GM20431 (cell line): Measurements from ENCODE around the gene PDIK1L.

Source experiments
- in situ Hi-C: fragments of 300-500 bp; cut with MseI, MboI; formaldehyde crosslinking; loops from one replicate; pipeline ENCODE4 v1.15.0; 2020; ENCODE audit warnings: low sequenced_read_pairs; ENCODE audit not compliant: unreplicated experiment

Gene PDIK1L

DNA sequence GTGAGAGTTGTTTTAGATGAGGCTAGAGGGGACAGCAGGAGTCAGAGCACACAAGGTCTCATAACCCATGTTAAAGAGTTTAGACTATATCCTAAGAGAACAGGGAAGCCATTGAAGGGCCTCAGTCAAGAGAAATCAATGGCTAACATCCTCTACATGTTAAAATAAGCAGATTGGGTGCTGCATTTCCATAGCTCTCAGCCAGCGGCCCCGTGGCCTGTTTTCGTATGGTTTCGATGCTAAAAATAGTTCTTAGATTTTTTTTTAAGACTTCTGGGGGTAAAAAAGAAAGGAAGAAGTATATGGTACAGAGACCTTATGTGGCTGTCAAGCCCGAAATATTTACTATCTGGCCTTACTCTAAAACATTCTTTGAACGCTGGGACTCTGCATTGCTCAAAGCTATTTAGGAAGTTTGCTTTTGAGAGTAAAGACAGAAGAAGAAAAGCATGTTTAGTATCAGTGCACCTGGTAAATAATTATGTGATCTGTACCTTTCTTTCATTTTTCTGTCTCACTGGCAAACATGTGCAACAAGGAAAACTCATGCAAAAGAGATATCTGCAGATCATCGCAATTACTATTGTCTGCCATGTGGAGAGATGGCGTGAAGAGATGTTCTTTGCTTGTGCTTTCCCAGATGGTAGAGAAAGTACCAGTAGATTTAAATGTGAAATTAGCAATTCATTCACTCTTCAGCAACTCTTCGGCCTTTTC, 8.4 kb downstream of the PDIK1L start:
- in situ Hi-C loops, result no loop called here

DNA sequence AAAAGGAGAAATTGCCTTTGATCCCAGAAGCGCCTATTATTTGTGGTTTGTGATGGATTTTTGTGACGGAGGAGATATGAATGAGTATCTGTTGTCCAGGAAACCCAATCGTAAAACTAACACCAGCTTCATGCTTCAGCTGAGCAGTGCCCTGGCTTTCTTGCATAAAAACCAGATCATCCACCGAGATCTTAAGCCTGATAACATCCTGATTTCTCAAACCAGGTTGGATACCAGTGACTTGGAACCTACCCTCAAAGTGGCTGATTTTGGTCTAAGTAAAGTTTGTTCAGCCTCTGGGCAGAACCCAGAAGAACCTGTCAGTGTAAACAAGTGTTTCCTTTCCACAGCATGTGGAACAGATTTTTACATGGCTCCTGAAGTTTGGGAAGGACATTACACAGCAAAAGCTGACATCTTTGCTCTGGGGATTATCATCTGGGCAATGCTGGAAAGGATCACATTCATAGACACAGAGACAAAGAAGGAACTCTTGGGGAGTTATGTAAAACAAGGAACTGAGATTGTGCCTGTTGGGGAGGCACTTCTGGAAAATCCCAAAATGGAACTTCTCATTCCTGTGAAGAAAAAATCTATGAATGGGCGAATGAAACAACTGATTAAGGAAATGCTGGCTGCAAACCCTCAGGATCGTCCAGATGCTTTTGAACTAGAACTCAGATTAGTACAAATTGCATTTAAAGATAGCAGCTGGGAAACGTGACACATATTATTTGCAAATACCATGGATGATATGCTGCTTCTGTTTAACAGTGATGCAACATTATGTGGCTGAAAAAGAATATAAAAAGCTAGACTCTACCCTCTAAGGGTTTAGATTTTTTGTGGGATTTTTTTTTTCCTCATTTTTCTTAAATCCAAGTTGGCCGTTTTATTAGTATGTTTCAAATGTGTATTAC, 10.5 kb downstream of the PDIK1L start:
- in situ Hi-C loops, result no loop called here

GRCh38 chr1:26122988-26123973, 11.7 kb downstream of the PDIK1L start:
- in situ Hi-C loops, result no loop called here

DNA sequence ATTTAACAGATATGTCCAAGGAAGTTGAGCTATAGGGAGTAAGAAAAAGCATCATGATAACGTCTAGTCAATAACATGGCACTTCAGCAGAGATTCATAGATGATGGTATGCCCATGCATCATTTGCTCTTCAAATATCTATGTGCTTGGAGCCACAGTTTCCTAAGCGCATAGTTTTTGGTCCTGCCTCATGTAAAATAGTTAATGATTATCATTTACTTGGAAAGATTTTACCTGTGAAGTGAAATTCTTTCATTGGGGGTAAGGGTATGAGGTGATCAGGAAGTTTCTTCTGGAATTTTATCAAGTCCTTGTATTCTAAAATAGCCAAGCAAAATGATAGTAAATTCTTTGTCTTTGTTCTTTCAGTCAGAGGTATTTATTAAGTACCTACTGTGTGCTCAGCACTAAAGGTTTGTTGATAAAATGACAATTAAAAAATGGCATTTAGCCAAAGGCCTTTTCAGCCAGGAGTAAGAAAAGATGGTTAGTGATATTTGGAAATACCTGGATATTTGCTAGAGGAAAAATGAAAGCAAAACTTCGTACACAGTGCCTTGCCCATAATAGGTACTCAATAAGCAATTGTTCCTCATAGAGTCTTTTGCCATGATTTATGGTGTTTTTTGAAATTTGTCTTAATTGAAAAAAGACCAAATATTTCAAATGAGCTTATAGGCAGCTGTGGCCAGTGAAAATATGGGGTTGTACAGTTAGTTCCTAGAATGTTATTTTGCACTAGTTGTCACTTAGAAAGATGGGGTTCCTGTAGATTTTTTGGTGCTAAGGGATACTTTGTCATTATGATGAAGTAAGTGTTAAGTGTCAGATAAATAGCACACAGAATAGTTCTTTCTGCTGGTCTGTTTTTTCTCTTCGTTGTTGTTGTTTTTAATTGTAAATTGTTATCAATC, 13.1 kb downstream of the PDIK1L start:
- in situ Hi-C loops, result no loop called here

DNA sequence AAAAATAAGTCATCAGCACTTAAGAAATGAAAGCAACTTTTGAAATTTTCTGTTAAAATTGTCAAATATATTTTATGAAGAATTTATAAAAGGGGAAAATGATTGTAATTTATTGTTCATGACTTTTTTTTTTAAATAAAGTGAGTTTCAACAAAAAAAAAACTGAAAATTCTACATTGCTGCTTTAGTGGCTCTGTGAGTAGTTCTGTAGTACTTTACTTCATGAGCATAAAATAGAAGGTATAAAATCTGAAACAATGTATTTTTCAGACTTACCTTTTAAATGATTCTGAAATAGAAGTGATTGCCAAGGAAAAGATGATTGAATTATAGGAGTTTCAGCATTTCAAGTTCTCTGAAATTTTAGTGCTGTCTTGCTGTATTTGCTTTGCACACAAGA, 13.8 kb downstream of the PDIK1L start:
- in situ Hi-C loops, result no loop called here

- in situ Hi-C loops, result no loop called here
These were observed 14.3 kb downstream of the PDIK1L start for GRCh38 chr1:26125946-26126320.

- in situ Hi-C loops, result no loop called here
These were observed 14.9 kb downstream of the PDIK1L start for GRCh38 chr1:26126321-26127084.

DNA sequence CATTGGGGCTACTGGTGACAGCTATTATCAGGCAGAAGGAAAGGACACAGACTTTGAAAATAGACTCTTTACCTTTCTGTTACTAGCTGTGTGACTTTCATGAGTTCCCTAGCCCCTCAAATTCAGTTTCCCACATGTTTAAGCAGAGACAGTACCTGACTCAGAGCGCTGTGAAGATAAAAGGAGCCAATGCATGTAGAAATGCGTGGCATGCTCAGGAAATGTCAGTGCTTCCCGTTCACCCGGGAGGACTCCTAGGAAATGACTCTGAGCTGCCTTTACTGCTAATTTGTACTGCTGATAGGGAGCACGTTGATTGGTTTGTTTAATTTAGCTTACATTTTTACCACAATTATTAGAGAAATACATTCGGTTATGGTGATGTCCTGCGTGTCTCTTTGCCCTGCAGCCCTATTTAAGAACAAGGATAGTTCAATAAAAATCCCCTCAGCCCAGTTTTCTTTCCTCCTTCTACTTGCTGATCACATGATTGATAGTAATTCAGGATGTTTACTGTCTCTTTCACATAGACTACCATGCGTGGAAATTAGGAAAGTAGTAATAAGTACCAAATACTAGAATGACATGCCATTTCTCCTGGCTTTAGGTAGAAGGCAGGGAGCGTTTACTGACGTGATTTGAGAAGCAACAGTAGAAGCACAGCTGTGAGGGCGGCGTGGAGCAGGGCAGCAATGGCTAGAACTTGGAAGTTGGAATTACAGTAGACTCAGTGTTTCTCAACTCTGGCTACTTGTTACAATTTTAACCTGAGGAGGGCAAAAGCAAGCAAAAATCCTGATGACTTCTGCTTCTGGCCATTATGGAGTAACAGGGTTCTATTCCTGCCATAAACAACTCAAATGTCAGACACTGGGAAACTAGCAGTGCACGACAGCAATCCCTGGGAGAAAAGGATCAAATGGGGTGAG, 15.9 kb downstream of the PDIK1L start:
- in situ Hi-C loops, result no loop called here

DNA sequence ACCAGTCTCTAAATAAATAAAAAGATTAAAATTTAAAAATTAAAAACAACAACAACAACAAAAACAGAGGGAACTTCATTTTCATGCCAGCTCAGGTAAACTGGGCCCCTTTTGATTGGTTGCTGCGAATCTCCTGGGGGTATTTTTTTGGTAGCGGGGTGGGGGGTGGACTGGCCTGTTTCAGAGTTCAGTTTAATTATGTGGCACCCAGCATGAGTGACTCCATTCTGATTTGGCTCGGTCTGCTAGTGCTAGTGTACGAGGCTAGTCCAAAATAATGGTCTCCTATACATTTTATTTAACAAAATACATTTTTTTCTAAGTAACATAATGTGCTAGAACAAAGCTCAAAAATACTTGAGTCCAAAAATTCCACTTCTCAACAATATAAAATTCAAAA, 18.2 kb downstream of the PDIK1L start:
- in situ Hi-C loops, result no loop called here

DNA sequence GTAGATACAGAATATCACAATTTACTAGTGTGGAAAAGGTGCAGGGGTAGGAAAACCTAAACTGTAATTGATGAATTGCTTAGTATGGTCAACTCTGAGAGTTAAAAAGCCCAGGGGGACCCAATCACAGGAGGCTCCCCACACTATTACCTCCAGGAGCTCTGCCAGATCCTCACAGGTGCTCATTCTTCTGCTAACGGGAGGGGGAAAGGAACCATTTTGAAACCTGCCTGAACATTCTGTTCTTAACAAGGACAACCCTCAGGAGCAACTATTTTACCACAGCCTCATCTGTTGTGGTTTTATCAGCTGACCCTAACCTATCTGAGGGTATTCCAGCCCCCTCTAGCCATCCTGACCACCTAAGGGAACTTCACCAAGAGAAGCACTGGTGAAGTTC, 19.1 kb downstream of the PDIK1L start:
- in situ Hi-C loops, result no loop called here

DNA sequence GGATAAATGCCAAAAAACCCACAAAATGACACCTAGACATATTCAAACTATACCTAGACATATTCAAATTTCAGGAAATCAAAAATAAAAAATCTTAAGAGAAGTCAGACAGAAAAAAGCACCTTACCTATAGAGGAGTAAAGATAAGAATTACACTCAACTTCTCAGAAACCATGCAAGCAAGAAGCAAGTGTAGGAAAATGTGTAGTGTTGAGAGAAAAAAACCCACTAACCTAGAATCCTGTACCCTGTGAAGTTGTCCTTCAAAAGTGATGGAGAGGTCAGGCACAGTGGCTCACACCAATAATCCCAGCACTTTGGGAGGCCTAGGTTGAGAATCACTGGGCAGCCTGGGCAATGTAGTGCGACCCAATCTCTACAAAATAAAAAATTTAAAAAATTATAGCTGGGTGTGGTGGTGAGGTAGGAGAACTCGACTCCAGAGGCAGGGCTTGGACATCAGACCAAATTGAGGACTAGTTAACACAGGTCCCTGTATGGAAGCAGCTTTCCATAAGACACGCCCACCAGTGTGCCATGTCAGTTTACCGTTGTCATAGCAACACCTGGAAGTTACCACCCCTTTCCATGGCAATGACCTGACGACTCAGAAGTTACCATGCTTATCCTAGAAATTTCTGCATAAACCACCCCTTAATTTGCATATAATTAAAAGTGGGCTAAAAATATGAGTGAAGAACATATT, 20.7 kb downstream of the PDIK1L start:
- in situ Hi-C loops, result no loop called here

DNA sequence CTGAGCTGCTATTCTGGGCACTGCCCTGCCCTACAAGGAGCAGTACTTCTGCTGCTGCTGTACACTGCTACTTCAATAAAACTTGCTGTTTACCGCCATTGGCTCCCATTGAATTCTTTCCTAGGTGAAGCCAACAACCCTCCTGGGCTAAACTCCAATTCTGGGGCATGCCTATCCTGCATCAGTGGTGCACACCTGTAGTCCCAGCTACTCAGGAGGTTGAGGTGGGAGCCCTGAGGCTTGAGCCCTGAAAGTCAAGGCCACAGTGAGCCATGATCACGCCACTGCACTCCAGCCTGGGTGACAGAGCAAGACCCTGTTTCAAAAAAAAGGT, 21.2 kb downstream of the PDIK1L start:
- in situ Hi-C loops, result no loop called here

DNA sequence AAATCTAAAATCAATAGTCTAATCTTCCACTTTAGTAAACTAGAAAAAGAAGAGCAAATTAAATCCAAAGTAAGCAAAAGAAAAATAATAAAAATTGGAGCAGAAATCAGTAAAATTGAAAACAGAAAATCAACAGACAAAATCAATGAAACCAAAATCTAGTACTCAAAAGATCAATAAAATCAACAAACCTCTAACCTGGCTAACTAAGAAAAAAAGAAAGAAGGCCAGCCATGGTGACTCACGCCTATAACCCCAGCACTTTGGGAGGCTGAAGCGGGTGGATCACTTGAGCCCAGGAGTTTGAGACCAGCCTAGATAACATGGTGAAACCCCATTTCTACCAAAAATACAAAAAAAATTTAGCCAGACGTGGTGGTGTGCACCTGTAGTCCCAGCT, 22.8 kb downstream of the PDIK1L start:
- in situ Hi-C loops, result no loop called here

DNA sequence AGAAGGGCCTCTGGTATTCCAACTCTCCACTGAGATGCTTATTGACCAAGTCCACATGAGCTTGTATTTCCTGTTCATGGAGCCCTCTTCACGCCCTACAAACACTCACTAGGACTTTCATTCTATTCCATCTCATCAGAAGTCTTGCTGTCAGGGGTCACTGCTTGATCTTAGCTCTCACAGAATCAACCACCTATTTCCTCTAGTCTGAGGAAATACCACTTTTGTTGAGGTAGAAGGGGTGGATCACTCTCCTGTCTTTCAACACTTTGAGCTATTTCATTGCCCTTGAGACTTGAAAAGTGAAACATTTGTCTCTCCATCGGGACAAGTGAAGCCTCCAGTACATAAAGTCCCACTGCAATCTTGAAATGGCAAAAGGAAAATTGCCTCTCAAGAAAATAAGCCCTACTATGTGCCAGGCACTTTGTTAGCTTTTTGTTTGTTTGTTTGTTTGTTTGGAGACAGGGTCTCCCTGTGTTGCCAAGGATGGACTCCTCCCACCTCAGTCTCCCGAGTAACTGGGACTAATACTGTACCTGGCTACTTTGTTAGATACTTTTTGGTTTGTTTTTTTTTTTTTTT, 27.4 kb downstream of the PDIK1L start:
- in situ Hi-C loops, result no loop called here

DNA sequence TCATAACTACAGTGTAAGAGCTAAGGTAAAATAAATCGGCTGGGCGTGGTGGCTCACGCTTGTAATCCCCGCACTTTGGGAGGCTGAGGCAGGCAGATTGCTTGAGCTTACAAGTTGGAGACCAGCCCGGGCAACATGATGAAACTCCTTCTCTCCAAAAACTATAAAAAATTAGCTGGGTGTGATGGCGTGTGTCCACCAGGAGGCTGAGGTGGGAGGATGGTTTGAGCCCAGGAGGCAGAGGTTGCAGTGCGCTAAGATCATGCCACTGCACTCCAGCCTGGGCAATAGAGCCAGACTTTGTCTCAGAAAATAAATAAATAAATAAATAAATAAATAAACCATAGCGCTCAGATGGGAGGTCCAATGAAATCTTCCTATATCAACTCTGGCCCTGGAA, 30.5 kb downstream of the PDIK1L start:
- in situ Hi-C loops, result no loop called here

- in situ Hi-C loops, result no loop called here
These were observed 33.7 kb downstream of the PDIK1L start for GRCh38 chr1:26145041-26145959.
